NCI-H2107 (cell line): ENCODE results near the gene FUT2.
"Not testable (repeated sequence)": the region's sequence is repeated elsewhere in the genome, so short reads cannot be mapped to it uniquely, and the experiment has no call there.

ENCODE experiments used
- DNase-seq: peaks from one replicate; lab custom pipeline; 2025; lab: John Stamatoyannopoulos, UW

Gene FUT2

DNA sequence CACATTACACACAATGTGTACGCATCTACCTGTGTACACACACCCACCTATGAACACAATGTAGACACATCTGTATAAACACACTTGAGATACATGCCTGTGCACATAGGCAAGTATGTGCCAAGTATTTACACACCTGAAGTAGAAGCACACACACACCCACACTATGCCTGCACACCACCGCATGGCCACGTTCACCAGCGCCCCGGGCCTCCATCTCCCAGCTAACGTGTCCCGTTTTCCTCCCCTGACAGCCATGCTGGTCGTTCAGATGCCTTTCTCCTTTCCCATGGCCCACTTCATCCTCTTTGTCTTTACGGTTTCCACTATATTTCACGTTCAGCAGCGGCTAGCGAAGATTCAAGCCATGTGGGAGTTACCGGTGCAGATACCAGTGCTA, 6.9 kb downstream of the FUT2 start:
- DNase-seq, result no peak

DNA sequence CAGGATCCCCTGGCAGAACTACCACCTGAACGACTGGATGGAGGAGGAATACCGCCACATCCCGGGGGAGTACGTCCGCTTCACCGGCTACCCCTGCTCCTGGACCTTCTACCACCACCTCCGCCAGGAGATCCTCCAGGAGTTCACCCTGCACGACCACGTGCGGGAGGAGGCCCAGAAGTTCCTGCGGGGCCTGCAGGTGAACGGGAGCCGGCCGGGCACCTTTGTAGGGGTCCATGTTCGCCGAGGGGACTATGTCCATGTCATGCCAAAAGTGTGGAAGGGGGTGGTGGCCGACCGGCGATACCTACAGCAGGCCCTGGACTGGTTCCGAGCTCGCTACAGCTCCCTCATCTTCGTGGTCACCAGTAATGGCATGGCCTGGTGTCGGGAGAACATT, 7.5 kb downstream of the FUT2 start:
- DNase-seq, result no peak

DNA sequence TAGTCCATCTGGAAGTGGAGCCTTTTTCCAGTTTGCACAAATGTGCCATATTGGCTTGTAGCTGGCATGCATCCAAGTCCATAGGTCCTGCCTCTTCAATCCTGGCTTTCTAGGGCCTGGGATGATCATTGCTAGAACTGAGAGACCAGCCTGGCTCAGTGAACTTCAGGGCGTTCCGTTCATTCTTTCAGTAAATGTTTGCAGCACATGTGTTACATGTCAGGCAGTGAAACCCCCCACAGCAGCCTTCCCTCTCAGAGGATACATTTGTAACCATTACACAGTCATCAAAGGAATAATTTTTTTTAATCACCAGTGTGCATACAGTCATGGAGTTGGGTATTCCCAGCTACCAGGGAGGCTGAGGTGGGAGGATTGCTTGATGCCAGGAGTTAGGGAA, 9.7 kb downstream of the FUT2 start:
- DNase-seq, result no peak

- no peak for DNase-seq
Observed at GRCh38 chr19:48708471-48708870, 12.7 kb downstream of the FUT2 start.

DNA sequence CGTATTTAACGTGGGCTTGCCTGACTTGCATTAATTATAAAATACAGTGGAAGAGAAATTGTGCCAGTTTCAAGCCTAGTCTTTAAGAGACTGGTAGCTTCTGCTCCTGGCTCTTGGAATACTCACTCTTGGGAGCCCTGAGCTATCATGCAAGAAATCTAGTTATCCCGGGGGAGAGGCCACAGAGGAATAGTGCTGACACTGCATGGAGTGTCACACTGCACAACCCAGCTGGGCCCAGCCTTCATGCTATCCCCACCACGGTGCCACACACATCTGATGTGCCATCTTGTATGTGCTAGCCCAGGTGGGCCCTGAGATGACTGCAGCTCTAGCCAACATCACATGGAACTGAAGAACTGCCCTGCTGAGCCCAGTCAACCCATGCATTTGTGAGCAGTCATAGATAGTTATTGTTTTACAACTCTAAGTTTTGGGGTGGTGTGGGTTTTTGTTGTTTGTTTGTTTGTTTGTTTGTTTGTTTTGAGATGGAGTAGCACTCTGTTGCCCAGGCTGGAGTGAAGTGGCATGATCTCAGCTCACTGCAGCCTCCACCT, 15.4 kb downstream of the FUT2 start:
- no peak for DNase-seq

GRCh38 chr19:48713041-48713863, 17.5 kb downstream of the FUT2 start:
- DNase-seq, result no peak

DNA sequence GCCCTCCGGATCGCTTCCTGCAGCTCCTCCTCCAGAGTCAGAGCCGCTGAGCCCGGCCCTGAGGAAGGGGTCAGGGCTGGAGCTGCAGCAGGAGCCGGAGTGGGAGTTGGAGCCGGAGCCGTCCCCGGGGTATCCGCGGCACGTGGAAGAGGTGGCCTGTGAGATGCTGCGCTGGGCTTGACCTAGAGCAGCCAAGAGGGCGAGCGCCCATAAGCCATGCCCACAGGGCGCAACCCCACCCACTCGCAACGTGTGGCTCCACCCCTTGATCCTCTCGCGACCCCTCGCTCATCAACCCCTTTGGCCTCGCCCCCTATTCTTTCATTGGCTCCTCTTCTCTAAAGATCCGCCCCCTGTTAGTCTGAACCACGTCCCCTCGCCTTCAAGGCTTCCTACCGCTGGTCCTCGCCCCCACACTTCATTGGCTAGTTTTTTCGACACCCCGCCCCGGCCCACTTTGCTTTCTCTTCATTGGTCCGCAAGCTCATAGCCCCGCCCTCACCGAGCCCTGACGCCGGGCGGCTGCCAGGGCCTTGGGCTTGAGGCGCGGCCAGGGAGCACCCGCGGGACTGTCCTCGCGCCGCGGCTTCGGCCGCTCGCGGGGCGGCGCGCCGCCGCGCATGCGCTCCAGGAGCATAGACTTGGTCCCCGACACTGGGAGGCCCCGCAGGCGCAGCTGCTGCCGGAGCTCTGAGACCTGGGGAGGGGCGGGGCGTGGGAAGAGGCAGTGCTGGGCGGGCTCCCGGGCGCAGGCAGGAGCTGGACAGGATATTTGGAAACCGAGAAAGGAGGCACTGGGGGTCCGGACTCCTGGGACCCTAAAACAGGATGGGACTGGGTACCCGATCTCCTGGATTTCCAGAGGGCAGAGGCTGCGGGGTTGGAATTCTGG, 18.3 kb downstream of the FUT2 start:
- peak; percentile 97 for DNase-seq

DNA sequence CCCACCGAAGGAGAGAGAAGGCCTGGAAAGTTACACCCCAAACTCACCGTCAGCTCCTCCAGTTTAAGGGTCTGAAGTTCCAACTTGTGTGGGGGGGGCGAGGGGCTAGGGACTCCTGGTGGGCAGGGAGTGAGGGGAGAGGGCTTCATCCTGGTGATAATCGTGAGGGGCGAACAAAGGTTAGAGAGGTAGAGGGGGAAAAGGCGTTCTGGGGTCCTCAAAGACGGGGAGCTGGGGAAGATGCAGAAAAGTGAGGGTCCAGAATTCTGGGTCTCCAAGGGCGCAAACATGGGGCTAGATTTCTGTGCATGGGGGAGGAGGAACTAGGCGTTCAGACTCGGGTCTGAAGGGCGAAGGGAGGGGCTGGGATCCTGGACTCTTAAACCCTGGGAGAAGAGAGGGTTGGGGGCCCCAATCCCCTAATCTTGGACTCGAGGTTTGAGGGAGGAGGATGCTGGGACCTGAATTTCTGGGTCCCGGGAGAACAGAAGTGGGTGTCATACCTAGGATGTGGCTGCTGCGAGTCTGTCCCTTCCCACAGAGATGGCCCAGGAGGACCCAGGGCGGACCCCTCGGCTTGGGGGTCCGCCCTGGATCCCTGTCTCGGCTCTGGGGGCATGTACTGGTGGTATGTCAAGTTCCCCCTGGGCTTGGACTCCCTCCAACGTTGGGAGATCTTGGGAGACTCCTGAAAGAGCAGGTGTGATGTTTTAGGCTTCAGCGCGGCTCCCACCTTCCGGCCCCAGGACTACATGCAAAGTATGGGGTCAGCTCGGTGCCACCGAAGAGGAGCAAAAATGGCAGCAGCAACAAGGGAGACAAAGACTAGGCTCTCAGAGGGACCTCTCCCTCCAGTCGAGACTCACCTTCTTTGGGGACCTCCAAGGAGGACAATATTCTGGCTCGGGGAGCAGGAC, 19.2 kb downstream of the FUT2 start:
- DNase-seq, result no peak

DNA sequence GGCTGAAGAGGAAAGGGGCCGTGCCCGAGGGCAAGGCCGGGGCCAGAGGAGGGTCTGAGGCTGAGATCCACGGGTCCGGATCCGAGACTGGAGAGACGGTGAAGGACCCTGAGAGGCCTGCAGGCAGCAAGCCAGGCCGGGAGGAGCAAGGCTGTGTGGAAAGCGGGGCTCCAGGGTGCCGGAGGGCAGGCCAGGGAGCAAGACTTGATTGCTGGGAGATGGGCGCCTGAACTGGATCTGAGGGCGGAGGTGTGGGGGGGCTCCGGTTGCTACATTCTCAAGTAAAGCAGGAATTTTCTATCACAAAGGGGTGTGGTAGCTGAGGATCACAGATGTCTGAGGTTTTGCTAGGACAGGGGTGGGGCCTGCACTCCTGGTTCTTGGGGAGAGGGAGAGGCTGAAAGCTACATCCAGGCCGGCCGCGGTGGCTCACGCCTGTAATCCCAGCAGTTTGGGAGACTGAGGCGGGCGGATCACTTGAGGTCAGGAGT, 20.0 kb downstream of the FUT2 start:
- DNase-seq, result no peak

- DNase-seq, result no peak
Observed at GRCh38 chr19:48716562-48717291, 21.0 kb downstream of the FUT2 start.

DNA sequence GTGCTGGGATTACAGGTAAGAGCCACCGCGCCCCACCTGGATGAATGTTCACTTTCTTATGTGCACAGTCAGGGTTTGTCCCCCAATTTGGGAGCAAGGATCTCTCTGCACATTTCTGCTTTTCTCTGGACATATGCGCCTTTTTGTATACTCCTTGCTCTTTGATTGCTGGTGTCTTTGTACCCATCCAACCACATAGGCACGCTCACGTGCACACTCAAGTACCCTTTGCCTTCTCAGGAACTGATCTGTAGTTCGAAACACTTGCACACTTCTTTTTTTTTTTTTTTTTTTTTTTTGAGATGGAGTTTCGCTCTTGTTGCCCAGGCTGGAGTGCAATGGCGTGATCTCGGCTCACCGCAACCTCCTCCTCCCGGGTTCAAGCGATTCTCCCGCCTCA, 22.3 kb downstream of the FUT2 start:
- DNase-seq, result not testable (repeated sequence)

DNA sequence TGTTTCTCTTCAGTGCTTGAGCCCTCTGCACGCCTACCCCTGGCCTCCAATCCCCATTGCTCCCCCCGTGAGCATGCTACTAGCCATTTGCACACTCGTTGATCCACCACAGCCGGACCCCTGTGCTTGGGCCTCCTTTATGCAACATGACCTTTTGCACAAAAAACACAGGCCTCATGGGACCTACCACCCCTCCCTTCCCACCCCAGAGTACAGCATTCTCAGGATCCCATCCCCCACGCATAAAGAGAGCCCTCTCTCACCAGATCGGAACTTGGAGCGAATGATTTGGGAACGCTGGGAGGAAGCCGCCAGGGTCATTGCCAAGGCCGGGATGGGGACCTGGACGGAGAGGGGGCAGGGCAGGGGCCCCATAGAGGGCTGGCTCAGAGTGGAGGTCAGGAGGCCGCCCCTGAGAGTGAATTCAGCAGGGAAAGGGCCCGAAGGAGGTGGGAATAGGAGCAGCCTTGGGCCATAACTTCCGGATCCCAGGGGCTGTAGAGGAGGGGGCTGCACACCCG, 23.0 kb downstream of the FUT2 start:
- no peak for DNase-seq

- no peak for DNase-seq
Observed at GRCh38 chr19:48719263-48720171, 23.7 kb downstream of the FUT2 start, which contains the start of gene MAMSTR. Gene MAMSTR (minus strand): TSS chr19:48719725. CDS start chr19:48719031, 694 bp downstream.

DNA sequence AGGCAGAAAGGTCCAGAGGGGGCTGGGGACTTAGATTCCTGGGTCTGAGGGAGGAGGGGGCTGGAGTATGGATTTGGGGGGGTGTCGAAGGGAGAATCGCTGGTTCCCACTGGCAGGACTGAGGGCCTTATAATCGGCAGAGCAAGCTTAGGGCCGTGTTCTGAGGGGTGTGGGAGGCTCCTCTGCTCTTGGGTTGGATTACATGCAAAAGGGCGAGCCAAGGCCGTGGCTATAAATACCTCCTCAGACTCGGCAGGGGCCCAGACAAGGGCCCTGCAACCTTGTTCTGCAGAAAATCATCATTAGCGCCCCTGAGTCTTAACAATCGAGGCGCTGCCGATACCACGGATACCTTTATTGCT, 24.5 kb downstream of the FUT2 start:
- DNase-seq, result no peak

DNA sequence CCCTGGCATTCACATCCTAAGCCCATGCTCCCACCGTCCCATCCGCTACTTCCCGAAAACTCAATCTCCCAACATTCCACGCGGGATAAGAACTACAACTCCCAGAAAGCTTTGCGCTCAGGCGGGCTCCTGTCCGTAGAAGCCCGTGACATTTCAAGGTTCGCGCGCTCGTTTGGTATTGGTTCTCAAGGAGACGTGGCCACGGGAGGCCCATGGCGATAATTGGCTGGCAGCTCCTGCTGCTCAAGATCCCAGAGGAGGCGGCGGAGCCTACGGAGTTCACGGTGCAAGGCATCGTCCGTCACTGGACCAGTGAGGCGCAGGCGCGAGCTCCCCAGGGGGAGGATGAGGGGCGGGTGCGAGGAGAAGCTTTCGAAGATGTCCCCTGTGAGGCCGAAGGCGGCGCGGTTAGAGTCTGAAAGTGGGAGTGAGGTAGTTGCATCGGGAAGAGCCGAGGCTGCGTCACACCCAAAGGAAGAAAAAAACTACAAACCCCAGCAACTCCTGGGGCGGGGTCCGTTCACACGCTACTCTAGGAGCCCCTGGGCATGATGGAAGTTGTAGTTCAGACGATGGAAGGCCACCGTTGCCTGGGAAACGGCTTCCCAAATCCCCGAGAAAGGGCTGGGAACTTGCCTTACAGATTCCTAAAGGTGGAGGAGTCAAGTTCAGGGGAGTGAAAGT, 25.0 kb downstream of the FUT2 start:
- DNase-seq, result peak; percentile 96

DNA sequence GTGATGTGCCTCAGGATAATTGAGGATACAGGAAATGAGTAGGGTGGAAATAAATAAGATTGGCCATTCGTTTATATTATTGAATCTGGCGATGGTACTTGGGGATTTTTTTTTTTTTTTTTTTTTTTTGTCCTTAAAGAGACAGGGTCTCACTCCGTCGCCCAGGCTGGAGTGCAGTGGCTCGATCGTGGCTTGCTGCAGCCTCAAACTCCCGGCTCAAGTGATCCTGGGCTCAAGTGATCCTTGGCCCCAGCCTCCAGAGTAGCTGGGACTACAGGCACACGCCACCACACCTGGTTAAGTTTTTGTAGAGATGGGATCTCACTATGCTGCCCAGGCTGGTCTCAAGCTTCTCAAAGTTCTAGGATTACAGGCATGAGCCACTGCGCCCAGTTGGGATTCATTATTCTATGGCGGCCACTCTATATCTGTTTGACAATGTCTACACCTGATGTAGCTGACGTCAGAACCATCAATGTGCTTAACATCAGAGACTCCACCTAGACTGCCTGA, 26.5 kb downstream of the FUT2 start:
- DNase-seq, result no peak

DNA sequence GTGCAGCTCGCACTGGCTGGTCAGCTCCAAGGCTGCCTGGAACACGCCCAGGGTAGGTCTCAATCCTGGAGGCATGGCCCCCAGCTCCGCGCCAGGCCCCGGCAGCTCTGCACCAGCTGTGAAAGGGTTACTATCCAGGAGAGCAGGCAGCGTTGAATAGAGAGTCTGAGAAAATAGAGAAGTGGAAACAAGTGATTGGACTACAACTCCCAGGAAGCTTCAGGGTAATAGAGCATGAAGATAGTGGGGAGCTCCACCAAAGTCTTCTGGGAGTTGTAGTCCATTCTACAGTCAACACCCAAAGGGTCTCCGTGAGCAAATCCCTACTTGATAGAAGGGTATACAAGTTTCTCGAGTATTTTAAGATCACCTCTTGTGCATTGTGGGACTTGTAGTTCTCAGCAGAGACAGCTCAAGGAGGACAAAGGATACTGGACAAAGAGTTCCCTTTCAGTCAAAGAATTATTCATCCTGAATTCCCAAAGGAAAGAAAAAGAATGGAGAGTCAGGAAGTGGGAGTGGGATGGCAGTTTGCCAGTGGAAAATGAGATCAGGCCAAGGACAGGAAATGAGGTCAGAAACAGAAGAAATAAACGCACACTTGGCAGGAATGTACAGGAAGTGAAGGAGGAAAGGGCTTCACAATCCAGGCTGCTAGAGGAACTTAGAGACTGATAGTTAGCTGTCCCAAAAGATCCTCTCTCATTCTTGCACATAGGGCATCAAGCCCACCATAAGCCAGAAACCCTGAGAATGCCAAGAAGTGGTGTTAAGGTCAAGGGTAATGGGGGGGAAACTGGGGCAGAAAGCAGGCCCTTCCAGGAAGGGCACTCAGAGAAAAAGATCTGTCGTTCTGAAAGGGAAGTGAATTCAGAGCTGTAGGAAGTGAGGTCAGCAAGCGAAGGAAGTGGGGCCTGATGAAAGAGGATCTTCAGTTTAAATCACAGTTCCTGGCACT, 29.3 kb downstream of the FUT2 start:
- no peak for DNase-seq

GRCh38 chr19:48726556-48726955, 30.8 kb downstream of the FUT2 start:
- no peak for DNase-seq
